Measurements from ENCODE around the gene FCAMR.

Gene FCAMR

DNA sequence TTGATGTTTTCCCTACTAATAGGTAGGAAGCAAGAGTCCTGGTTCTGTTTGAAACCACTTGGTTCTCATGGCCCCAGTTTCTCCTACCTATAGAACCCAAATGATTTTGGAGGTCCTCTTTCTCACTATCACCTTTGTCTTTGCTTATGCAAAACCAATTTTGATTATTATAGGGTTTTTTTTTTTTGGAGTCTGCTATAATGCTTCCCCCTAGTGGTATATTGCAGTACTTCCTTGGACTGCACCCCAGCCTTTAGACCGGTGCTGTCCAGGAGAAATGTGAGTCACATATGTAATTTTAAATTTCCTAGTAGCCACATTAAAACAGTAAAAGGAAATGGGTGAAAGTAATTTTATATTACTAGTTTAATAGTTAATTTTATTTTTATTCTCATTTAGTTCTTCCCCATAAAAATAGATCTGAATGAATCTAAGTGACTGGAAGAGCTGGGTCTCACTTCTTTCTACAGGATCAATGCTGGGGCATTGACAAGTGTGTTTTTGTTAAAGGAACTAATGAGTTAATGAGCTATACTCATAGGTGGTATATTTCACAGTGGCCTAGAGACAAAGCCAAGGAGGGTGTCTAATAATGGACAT is 59.1 kb downstream of the FCAMR start:
- no peak overlapping the region for H3K4me3 ChIP-seq (ENCODE audit: low read depth, low read length)

GRCh38 chr1:206909883-206910318 is 60.4 kb downstream of the FCAMR start:
- peak overlapping the region; percentile 43 for H3K4me3 ChIP-seq (ENCODE audit: low read depth, low read length)

DNA sequence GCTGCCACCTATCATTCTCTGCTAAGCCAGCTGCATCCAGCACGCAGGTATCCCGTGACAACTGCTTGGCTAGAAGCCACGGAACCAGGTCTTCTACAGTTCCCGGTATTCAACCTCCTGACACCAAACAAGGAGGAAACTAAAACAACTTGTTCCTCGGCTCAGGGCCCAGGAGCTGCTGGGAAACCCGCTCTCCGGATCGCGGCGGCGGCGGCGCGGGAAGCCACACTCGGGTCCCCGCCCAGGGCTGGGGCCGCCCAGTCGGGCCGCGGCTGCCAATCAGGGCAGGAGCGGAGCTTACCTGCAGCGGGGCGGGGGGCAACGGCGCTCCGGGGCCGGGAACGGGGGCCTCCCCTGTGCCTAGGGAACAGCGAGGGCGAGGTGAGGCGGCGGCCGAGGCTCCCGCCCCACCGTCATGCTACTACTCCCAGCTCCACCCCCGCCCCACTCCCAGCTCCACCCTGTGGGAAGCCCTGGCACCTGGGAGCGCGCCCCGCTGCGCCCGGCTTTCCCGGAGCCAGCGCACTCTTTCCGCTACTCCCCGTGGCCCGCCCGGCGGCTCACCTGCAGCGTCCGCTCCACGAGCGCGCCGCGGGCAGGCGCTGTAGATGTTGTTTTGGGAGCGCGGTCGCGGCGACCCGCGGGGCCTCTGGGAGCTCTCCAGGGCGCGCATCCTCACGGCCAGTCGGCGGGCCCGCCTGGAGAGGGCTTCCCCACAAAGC is 60.9 kb downstream of the FCAMR start:
- H3K4me3 ChIP-seq (ENCODE audit: low read depth, low read length): peak overlapping the region; percentile 43

DNA sequence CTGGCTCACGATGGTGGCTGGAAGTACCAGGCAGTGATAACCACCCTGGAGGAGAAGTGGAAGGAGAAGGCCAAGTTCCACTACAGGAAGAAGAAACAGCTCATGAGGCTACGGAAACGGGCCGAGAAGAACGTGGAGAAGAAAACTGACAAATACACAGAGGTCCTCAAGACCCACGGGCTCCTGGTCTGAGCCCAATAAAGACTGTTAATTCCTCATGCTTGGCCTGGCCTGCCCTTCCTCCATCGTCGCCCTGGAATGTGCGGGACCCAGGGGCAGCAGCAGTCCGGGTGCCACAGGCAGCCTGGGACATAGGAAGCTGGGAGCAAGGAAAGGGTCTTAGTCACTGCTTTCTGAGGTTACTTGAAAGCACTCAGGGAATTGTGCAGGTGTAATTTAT is 62.2 kb downstream of the FCAMR start:
- no peak overlapping the region for H3K4me3 ChIP-seq (ENCODE audit: low read depth, low read length)

Data from iPS-11a (cell line).